ENCODE data around the gene INO80E.

DNA sequence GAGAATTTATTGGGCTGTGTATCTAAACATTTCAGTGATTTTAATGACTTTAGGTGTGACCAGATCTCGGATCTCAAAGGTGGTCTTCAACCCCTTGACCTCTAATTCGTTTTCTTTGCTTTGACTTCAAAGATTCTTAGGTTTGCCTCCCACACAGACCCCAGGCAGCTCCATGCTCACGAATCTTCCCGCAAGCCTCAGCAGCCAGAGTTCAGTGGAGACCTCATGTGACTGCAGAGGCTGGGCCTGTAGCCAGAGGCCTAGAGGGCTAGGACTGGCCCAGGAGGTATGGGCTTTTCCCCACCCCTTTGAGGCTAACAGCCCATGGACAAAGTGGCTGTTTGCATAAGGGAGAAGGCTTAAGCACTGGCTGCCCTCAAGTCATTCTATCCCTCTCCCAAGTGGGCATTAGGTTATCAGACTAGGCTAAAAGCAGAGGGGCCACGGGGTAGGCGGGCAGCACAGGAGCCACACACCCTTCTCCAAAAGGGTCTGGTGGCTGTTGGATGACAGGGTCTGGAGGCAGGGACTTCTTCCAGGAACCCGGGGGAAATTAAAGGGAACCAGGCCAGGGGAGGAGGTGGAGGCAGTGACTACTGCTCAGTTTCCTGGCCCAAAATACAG is 3.6 kb upstream of the INO80E start:
- no peak for TF ChIP-seq CTCF (IDR thresholded peaks at IDR 0.05 in 4 of 5, conservative IDR thresholded peaks at IDR 0.05 in 1 of 5)
- TF ChIP-seq POLR2A (IDR thresholded peaks at IDR 0.05): no peak

Measured in gastrocnemius medialis (tissue), 4 donors.